Hippocampal formation (tissue), 2 donors: ENCODE measurements around the gene CTSO.

Experiments used
- DNase-seq, 2 donors: peaks; one replicate each; lab custom pipeline; 2025; lab: John Stamatoyannopoulos, UW

Gene CTSO, protein sequence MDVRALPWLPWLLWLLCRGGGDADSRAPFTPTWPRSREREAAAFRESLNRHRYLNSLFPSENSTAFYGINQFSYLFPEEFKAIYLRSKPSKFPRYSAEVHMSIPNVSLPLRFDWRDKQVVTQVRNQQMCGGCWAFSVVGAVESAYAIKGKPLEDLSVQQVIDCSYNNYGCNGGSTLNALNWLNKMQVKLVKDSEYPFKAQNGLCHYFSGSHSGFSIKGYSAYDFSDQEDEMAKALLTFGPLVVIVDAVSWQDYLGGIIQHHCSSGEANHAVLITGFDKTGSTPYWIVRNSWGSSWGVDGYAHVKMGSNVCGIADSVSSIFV

DNA sequence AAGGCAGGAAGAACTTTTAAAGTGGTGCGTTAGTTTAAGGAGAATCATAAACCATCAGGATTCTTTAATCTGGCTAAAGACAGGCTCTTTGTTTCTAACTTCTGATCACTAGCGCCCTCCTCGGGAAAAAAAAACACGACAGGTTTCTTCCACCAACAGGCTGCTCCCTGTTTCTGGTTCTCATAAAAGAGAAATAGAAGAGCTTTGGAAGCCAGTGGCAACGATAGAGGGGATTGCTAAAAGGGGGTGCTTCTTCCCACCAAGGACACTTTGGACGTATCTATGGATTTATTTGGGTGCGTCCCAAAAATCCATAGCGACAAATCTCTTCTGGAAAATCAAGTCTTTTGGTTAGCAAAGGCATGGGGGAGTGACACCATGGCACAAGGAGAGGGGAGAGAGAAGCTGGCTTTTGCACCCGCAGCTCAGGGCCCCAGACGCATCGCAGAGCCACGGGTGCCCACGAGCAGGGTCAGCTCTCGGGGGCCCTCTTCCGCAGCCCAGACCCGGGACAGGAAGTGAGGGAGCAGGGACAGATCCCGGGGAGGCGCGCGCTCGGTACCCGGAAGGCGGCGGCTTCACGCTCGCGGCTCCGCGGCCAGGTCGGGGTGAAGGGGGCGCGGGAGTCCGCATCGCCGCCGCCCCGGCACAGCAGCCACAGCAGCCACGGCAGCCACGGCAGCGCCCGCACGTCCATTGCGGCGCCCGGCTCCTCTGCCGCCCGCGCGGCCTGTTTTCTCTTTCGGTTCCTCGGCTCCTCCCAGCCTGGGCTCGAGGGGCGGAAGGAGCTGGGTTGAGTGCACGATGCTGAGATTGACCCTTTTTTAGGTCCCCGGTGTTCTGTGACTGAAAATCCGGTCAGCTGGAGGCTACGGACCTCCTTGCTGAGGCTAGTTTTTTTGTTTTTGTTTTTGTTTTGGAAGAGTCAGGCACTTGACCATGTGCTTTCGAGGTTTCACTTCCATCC is at the start of gene CTSO:
TSS of gene CTSO (minus strand) at position 716 of the 967 bp plus-strand sequence. CDS start at position 697, 19 bp downstream.
- peak; percentile 75 to 80 for DNase-seq

DNA sequence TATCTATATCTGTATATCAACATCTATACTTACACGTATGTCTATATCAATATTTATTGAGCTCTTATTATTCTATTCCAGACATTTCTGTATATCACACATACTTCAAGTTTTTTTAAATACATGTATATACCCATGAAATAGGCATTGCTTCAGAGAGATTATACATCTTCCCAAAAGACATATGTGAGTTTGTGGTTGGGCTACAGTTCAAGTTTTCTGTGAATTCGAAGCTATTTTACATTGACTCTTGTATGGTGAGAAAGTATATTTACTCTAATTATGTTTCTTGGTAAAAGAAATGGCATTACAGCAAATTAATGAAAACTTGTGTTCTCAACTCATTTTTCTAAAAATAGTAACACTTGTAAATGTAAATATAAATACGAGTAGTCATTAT is 46.8 kb upstream of the CTSO start:
- no peak for DNase-seq

DNA sequence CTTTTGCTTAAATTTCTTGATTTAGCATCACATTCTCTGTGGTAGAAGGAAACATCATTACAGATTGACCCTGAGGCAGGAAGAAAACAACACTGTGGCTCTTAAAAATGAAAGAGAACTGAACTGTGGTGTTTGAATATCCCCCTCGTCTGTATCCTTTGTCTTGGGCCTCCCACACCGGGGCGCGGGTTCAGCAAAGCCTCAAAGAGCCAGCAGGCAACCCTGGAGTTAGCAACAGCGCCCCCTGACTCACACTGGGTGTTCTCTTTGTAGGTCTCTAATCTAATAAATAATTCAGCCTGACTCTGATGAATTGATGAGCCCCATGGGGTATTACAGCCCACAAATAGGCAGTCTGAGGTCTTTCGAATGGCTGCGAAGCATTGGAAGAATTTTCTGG is 46.1 kb upstream of the CTSO start:
- DNase-seq = peak in 1 of 2 donors; percentile 15

DNA sequence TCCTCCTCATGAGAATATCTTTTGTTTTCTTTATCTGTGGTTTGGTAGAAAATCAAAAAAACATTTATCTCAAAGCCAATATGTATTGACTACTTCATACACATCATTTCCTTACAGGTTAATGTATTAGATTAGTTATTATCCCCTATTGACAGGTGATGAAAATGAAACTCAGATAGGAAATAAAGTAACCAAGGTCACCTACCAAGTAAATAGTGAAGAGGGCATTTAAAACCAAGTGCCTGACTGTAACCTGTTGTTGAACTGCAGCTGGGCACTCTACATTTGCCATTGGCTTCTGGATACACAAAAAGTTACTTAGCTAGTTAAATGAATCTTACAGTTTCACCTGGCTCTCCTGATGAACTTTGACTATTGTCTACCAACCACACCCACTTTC is 41.4 kb upstream of the CTSO start:
- no peak for DNase-seq

DNA sequence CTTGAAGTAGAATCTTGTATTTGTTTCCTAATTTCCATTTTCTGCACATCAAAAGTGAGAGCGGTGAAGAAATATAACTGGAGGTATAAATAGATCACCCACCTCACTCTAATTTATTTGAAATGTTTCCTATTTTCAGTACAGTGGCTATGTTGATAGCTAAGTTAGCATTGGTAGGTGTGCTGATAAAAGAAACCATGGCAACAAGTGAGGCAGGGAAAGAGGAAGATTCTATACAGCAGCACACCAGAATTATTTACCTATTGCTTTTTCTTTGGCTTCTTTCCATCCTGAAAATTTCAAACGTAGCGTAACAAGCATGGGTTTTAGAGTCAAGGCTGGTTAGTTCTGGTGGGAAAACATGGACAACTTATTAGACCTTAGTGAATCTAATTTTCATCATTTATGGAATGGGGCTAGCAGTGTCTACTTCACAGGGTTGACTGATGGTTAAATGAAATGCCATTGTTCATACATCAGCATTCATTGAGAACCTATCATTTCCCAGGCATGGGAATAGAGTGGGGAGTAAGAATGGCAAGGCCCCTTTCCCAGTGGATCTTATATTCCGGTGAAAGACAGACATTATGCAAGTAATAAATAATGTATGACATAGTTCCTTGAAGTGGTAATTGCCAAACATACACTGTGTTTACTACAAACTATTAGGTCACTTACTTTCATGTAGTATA is 30.6 kb upstream of the CTSO start:
- no peak for DNase-seq

DNA sequence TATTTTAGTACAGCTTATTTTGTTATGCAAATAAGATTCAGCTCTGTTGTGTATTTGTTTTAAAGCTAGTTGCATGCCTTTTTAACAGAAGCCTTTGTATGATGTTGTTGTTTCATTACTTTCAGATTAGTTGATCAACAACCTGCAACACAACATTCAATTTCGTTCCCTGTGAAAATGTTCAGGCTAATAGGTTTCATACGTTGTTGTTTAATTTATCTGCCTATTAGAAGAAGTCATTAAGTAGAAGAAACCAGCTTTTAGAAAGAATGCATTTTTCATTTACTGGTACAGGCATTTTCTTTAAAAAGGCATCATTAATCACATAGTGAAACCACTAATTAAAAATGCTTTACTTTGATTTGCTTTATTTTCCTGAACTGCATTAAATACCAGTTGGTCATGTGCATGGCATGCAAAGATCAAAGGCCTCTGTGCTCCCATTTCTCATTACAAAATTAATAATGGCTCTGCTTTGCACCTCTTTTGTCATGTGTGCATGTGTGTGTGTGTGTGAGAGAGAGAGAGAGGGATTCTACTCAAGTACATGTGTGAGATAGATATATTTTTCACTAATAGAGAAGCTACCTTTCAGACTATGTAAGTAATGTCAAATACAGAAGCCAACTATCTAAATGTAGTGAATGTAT is 29.2 kb upstream of the CTSO start:
- no peak for DNase-seq

DNA sequence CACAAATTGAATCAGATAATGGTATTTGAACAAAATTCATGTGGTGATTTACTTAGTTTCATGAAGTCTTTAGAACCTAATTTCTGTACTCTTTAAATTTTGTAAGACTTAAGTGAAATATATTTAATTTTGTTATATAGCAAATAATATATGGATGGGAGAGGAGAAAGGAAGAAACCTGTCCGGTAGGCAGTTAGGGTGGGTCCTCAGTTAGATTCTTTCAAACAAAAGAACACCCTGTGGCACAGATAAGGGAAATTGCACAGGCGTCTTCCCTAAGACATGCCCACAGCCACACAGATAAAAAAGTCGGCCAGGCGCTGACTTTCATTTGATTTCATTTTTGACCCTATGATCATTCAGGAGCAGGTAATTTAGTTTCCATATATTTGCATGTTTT is 25.1 kb upstream of the CTSO start:
- no peak for DNase-seq

DNA sequence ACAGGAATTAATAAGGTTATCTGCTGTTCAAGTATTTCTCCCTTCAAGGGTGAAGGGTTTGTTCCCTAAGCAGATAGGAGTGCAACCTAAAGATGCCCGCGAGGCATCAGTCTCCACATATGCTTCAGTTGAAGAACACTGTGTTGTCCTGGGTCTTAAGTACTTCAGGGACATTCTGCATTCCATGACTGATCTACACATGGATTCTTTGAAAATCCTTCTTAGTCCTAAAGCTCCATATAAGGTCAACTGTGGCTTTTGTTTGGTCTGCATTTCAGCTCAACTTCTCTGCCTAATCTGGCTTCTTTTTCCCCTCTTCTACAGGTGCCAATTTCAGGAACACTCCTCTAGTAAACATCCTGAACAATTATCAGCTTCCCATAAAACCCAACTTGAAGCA is 21.8 kb upstream of the CTSO start:
- no peak for DNase-seq

DNA sequence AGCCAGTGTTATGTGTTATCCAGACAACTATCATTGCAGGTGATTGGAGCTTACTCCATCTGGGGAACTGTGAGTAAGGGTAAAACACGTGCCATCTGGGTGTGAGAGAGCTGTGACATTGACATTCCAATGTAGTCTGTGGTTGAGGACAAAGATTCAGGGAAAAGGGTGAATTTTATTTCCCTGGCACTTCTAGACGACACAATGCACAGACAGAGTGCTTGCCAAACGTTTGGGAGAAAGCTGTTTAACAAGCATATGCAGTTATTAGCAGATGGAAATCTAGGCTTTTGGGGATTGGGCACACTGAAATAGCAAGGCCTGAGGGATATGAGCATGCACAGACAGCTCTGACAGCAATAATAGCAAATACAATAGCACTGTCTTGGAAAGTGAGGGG is 21.3 kb upstream of the CTSO start:
- DNase-seq = no peak

DNA sequence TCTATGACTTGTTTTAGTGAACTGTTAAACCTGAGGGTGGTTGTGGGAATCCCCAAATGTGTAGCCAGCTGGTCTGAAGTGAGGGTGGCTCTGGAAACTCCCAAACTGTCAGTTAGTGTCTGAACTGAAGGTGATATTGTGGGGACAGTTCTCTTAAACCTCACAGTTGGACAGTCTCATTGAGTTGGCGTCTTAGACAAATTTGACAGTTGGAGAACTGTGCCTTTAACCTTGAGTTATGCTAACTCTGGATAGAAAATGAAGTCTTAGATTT is 20.7 kb upstream of the CTSO start:
- no peak for DNase-seq

DNA sequence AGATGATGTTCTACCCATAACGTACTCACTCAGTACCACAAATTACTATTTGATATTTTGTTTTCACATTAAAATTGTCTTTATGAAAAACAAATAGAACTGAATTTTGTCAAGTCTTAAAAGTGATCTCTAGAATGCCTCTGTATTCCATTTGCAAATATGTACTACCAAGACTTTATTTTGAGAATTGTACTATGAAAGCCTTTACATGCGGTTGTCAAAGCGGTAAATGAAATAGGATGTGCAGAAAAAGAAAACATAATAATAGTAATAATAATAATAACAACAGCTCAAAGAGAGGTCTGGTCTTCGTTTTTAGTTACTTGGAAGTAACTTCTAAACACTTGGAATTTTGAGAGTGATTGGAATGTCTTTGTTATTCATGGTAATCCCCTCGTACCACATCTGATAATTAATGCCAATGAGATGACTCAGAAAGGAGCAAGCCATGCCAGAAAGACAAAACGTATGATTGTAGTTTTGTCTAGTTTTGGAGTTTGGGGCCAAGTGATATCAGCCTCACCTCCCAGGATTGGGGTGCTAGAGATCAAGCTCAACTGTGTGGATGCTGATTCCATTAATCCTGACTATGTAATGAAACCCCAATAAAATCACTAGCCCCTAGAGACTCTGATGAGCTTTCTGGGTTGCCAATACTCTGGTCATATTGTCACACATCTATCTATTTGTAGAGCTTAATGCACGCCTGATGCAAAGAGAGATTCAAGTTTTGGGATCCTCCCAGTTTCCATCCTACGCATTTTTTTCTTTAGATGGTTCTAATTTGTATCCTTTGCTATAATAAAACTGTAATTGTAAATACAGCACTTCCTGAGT is 20.2 kb upstream of the CTSO start:
- DNase-seq = no peak

DNA sequence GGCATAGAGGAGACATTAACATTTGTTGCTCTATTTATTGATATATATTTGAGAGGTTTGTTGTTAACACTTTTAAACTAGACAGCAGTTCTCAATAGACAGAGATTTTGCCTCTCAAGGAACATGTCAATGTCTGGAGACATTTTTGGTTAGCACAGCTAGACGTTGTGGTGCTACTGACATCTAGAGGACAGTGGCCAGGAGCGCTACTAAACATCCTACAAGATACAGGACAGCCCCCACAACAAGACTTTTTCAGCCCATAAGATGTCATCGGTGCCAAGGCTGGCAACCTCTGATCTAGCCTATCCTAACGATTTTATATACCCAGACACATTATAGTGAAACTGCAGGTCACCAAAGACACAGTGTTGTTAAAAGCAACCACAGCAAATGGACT is 18.4 kb upstream of the CTSO start:
- peak in 1 of 2 donors; percentile 4 for DNase-seq

DNA sequence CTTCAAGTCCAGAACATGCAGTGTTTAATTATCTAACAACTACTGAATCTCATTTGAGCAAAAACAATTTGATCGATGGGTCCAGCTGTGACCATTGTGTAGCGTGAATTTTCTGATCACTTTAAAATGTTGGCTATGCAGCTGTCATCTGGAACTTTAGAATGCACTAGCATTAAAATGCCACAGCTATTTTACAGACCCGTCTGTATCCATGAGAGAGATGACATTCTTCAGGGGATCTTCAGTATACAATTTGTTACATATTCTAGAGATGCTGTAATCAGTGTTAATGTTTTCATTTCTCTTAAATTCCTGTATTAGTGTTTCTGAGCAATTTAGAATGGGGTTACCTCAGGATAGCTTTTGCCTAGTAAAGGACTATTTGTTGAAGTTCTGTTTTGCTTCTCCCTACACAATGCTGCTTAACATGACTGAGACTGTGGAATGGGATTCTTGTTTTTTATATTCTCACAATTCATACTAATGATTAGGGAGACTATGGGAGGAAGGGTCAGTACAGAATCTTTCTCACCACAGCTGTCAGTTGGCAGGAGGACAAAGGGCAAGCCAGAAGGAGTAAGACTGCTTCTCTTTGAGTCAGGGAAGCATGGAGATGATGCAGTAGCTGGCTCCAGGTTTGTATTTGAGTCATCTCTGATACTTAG is 13.2 kb upstream of the CTSO start:
- DNase-seq = no peak

DNA sequence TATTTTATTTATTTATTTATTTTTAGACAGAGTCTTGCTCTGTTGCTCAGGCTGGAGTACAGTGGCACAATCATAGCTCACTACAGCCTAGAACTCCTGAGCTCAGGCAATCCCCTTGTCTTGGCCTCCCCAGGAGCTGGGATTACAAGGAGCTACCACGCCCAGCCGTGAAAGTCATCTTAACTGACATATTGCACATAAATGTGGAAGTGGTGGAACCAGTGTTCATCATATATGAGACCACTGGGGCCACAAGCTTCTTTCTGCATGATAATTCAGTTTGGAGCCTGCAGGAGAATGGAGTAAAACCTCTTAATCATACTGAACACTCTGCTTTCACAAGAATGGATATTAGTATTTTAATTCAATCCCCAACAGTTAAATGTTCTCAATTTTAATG is 12.5 kb upstream of the CTSO start:
- no peak for DNase-seq

DNA sequence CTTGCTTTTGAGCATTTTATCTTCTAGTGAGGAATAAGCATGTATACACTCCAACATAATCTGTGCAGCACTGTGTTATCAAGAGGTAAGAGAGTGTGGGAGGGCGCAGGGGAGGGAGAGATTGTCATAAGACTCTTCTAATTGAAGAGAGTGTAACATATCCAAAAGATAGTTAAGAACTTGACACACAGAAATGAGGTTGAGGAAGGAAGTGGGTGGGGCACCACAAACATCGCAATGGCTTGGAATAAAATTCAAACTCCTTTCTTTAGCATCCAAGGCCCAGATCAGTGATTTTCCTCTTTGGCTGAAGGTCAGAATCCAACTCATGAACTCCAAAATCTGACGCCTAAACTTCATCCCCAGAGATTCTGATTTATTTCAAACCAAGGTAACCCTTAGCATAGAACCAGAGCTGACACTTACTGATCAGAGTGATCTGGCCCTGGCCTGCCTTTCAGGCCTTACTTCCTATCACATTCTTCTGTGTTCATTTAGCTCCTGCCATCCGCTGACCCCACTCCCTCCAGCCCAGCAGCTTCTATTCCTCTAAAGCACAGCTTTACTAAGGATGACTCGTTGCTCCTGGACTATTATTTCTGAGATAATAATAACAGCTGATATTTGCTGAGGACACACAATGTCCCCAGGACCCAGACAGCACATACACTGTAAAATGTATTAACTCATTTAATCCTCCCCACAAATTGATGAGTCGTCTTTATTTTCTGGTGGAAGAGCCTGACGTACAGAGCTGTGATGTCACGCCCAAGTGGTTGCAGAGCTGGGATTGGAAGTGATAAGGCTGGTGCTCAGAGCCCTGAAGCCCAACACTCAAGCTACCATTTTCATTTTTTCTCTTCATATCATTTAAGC is 10.6 kb upstream of the CTSO start:
- DNase-seq = no peak

DNA sequence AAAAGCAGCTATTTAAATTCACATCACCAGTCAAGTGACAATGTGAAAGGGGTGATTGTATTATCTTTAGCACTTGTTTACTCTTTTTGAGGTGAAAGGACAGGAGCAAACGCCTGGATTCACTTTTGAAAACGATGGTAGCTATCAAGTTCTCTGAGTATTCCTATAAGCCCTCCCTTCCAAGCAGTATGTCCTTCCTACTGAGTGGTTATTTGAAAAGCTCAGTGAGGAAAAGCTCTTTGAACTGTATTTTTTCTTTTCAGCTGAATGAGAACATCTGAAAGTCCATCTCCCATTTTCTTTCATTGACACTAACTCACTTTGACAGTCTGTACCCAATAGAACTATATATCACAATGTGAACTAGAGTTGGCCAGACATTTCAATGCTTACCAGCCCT is 9.1 kb upstream of the CTSO start:
- DNase-seq = no peak

DNA sequence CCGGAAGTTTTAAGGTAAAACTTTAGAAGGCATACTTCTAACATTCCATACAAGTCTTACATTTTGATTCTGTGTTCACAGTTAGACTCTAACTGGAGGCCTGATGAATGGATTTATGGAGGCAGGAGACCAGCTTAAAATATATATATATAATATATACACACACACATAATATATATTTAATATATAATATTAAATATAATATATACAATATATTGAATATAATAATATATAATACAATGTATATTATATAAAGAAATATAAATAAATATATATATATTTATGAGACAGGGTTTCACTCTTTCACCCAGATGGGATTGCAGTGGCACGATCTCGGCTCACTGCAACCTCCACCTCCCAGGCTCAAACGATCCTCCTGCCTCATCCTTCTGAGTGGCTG is 7.9 kb upstream of the CTSO start:
- DNase-seq = no peak

DNA sequence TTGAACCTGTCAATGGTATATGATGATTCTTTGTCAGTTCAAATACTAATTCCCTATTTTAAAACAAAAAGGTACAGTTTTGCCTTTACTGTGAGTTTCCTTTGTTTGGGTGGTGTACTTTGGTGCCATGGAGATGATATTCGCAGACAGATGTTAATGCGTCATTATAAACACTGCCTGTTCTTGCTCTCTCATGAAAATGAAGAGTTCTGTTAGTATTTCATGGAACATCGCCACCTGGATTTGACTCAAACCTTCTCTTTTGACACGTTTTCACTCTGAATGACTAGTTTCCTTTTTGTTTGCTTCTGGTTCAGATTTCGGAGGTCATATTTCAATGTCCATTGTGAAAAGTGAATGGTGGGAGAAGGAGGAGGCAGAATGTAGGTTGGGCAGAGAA is 6.9 kb upstream of the CTSO start:
- no peak for DNase-seq

DNA sequence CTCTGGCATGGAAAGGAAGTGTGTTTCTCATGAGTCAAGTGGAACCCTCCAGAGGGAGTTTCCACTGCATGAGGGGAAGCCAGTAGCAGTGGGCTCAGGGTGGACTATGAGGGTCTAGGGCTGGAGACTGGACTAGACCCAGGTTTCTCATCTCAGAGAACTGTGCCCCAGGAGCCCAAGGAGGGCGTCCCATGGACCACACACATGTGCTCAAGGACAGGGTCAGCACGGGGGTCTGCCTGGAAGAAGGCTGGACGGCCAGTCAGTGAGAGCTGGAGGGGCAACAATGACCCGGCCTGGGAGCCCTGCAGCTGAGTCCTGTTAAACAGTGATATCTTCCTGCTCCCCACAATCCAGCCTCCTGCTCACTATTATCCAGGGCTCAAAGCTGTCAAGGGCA is 5.8 kb upstream of the CTSO start:
- no peak for DNase-seq

DNA sequence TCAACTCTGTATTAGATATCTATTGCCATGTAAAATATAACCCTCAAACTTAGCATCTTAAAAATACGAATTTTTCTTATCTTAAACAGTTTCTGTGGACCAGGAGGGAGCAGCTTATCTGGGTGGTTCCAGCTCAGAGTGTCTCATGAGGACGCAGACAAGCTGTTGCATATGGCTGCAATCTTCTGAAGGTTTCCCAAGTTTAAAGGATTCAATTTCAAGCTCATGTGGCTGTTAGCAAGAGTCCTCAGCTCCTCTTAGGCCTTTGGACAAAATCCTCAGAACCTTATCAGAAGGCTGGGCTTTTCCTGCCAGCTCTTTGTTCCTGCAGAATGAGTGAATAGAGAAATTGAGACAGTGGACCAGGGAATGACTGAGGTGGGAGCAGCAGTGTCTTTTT is 2.8 kb upstream of the CTSO start:
- no peak for DNase-seq
